IMR-90 (cell line): ENCODE data around the gene S100A1. TPM values are rescaled to one million over a fixed set of nuclear protein-coding genes. Genes with fewer than 3 reads are reported as not detected.

ENCODE experiments used
- ATAC-seq: fragments of 200-7000 bp; cut with Tn5 transposase; 2 replicates; pipeline ENCODE4 v1.9.1; 2020; ENCODE audit warnings: low read depth, mild to moderate bottlenecking, moderate library complexity
- BruUV-seq: library from RNA; stranded (reverse); fragments of 400-500 nt; replicated peaks from 2 replicates; lab custom pipeline; 2021; lab: Mats Ljungman, UMichigan
- CTCF ChIA-PET: fragments of 300-600 bp; formaldehyde crosslinking; extraction: SDS; loops from one replicate; lab custom pipeline; 2021; ENCODE audit warnings: antibody characterized with exemption; lab: Yijun Ruan, JAX
- POLR2A ChIA-PET: fragments of 300-600 bp; sonication (Branson Sonifier 250); formaldehyde crosslinking; loops from one replicate; lab custom pipeline; 2022; ENCODE audit warnings: antibody characterized with exemption; ENCODE audit not compliant: unreplicated experiment; lab: Charles Lee
- DNase-seq: peaks from one replicate; pipeline ENCODE4 v3.0.0; 2013
- H2AFZ ChIP-seq: replicated peaks from 2 replicates; pipeline ENCODE3; 2013; ENCODE audit warnings: low read length, mild to moderate bottlenecking; ENCODE audit not compliant: poor library complexity
- H2AK5ac ChIP-seq: 2 replicates; pipeline ENCODE4 v1.6.1; 2013; ENCODE audit warnings: low read depth, low read length, inconsistent platforms
- H2AK9ac ChIP-seq: replicated peaks from 2 replicates; pipeline ENCODE3; 2013; ENCODE audit warnings: mild to moderate bottlenecking, low read depth, low read length, moderate library complexity; ENCODE audit not compliant: poor library complexity
- H2BK120ac ChIP-seq: 2 replicates; pipeline ENCODE4 v1.6.1; 2013; ENCODE audit warnings: low read depth, low read length, inconsistent platforms
- H2BK15ac ChIP-seq: 3 replicates; pipeline ENCODE4 v1.6.1; 2013; ENCODE audit warnings: low read depth, low read length, inconsistent platforms
- H2BK20ac ChIP-seq: 2 replicates; pipeline ENCODE4 v1.6.1; 2013; ENCODE audit warnings: low read depth, mild to moderate bottlenecking, inconsistent platforms, low read length, moderate library complexity
- H2BK5ac ChIP-seq: 2 replicates; pipeline ENCODE4 v1.6.1; 2013; ENCODE audit warnings: mild to moderate bottlenecking, low read depth, low read length, inconsistent platforms; ENCODE audit not compliant: poor library complexity, severe bottlenecking
- H3K14ac ChIP-seq: replicated peaks from 2 replicates; pipeline ENCODE4 v1.6.1; 2013; ENCODE audit warnings: low read depth, low read length, inconsistent platforms
- H3K18ac ChIP-seq: 2 replicates; pipeline ENCODE4 v1.6.1; 2013; ENCODE audit warnings: low read depth, low read length, control low read depth
- H3K23ac ChIP-seq: 2 replicates; pipeline ENCODE4 v1.6.1; 2013; ENCODE audit warnings: low read depth, low read length, inconsistent platforms
- H3K27ac ChIP-seq: 2 replicates; pipeline ENCODE4 v1.5.1; 2013; ENCODE audit warnings: mild to moderate bottlenecking, control low read depth, low read length; ENCODE audit not compliant: insufficient read depth
- H3K27me3 ChIP-seq: 2 replicates; pipeline ENCODE4 v1.6.1; 2013; ENCODE audit warnings: low read length; ENCODE audit not compliant: control insufficient read depth, insufficient read depth
- H3K36me3 ChIP-seq: 2 replicates; pipeline ENCODE4 v1.6.1; 2013; ENCODE audit warnings: low read length, mixed read lengths; ENCODE audit not compliant: control insufficient read depth, insufficient read depth
- H3K4ac ChIP-seq: 2 replicates; pipeline ENCODE4 v1.6.1; 2013; ENCODE audit warnings: low read depth, low read length, inconsistent platforms
- H3K4me1 ChIP-seq: 2 replicates; pipeline ENCODE4 v1.6.1; 2013; ENCODE audit warnings: low read length, mixed read lengths; ENCODE audit not compliant: control insufficient read depth, insufficient read depth
- H3K4me2 ChIP-seq: 2 replicates; pipeline ENCODE4 v1.6.1; 2013; ENCODE audit warnings: low read depth, mild to moderate bottlenecking, control low read depth, low read length, moderate library complexity
- H3K4me3 ChIP-seq: 2 replicates; pipeline ENCODE4 v1.5.1; 2013; ENCODE audit warnings: low read depth, mild to moderate bottlenecking, control low read depth, low read length, moderate library complexity; ENCODE audit not compliant: insufficient read depth
- H3K56ac ChIP-seq: 2 replicates; pipeline ENCODE4 v1.6.1; 2013; ENCODE audit warnings: low read length, inconsistent platforms; ENCODE audit not compliant: insufficient read depth; ENCODE audit errors: extremely low read depth
- H3K79me1 ChIP-seq, 2 experiments: 2 replicates each; pipeline ENCODE4 v1.6.1; 2013; ENCODE audit warnings: low read length in 2 of 2, inconsistent platforms in 1 of 2, low read depth in 1 of 2
- H3K9ac ChIP-seq: 2 replicates; pipeline ENCODE4 v1.6.1; 2013; ENCODE audit warnings: low read depth, low read length, control low read depth
- H3K9me1 ChIP-seq: 2 replicates; pipeline ENCODE4 v1.6.1; 2013; ENCODE audit warnings: low read length, inconsistent platforms; ENCODE audit not compliant: insufficient read depth
- H3K9me3 ChIP-seq: 2 replicates; pipeline ENCODE4 v1.6.1; 2013; ENCODE audit warnings: low read length; ENCODE audit not compliant: control insufficient read depth, insufficient read depth
- H4K20me1 ChIP-seq: 2 replicates; pipeline ENCODE4 v1.6.1; 2013; ENCODE audit warnings: low read length, inconsistent platforms; ENCODE audit not compliant: insufficient read depth
- H4K5ac ChIP-seq: 2 replicates; pipeline ENCODE4 v1.6.1; 2013; ENCODE audit warnings: mild to moderate bottlenecking, low read depth, low read length, control low read depth
- H4K8ac ChIP-seq, 2 experiments: 2 replicates each; pipeline ENCODE4 v1.6.1; 2013; ENCODE audit warnings: low read depth in 2 of 2, low read length in 2 of 2, control low read depth in 1 of 2, inconsistent platforms in 1 of 2
- H4K91ac ChIP-seq: 2 replicates; pipeline ENCODE4 v1.6.1; 2013; ENCODE audit warnings: low read depth, low read length, inconsistent platforms; ENCODE audit not compliant: insufficient read depth
- BHLHE40 ChIP-seq: fragments of 150-350 bp; IDR thresholded peaks from 2 replicates; pipeline ENCODE4 v1.6.1; 2016; ENCODE audit warnings: mild to moderate bottlenecking, low read depth, low read length
- CEBPB ChIP-seq: IDR thresholded peaks from 2 replicates; pipeline ENCODE4 v1.6.1; 2012; ENCODE audit warnings: low read depth, low read length, improper control_type of control experiment
- CHD1 ChIP-seq: IDR thresholded peaks from 2 replicates; pipeline ENCODE4 v1.6.1; 2012; ENCODE audit warnings: low read depth, low read length, improper control_type of control experiment
- FOS ChIP-seq: fragments of 150-350 bp; IDR thresholded peaks from 2 replicates; pipeline ENCODE4 v1.6.1; 2016; ENCODE audit warnings: low read depth, low read length
- MAFK ChIP-seq: IDR thresholded peaks from 2 replicates; pipeline ENCODE4 v1.6.1; 2012; ENCODE audit warnings: low read depth, low read length, improper control_type of control experiment
- MAZ ChIP-seq: IDR thresholded peaks from 2 replicates; pipeline ENCODE4 v1.6.1; 2012; ENCODE audit warnings: low read depth, mild to moderate bottlenecking, low read length, improper control_type of control experiment, moderate library complexity, borderline replicate concordance
- MXI1 ChIP-seq: IDR thresholded peaks from 2 replicates; pipeline ENCODE4 v1.6.1; 2012; ENCODE audit warnings: low read depth, mild to moderate bottlenecking, low read length, moderate library complexity, borderline replicate concordance
- NFE2L2 ChIP-seq: fragments of 150-350 bp; IDR thresholded peaks from 2 replicates; pipeline ENCODE4 v1.6.1; 2016; ENCODE audit warnings: low read depth, mild to moderate bottlenecking, low read length
- POLR2A ChIP-seq: IDR thresholded peaks from 2 replicates; pipeline ENCODE4 v1.6.1; 2012; ENCODE audit warnings: mild to moderate bottlenecking, low read depth, low read length
- RAD21 ChIP-seq: IDR thresholded peaks from 2 replicates; pipeline ENCODE4 v1.6.1; 2012; ENCODE audit warnings: low read length, improper control_type of control experiment
- RCOR1 ChIP-seq: IDR thresholded peaks from 2 replicates; pipeline ENCODE4 v1.6.1; 2012; ENCODE audit warnings: mild to moderate bottlenecking, low read length, improper control_type of control experiment; ENCODE audit not compliant: insufficient replicate concordance
- RFX5 ChIP-seq: IDR thresholded peaks from 2 replicates; pipeline ENCODE4 v1.8.0; 2012; ENCODE audit warnings: low read depth, mild to moderate bottlenecking, low read length, moderate library complexity
- SMC3 ChIP-seq: fragments of 150-350 bp; IDR thresholded peaks from 2 replicates; pipeline ENCODE4 v1.6.1; 2016; ENCODE audit warnings: low read depth, mild to moderate bottlenecking, antibody characterized with exemption, low read length, moderate library complexity
- WGBS, 2 experiments: methylation state at CpG; one replicate each; pipeline versions ENCODE4 v1.1.5 to v1.1.7; 2013; ENCODE audit warnings: missing lambda C conversion rate in 2 of 2; ENCODE audit not compliant: insufficient read length in 1 of 2; ENCODE audit errors: extremely low coverage in 2 of 2; 5-methylcytosine and 5-hydroxymethylcytosine counted together
- dilution Hi-C: fragments of 300-500 bp; cut with HindIII; formaldehyde crosslinking; loops from one replicate; pipeline ENCODE4 v1.14.3; 2018; ENCODE audit warnings: low sequenced_read_pairs; ENCODE audit not compliant: unreplicated experiment
- in situ Hi-C: fragments of 300-500 bp; cut with MboI; formaldehyde crosslinking; loops from 3 replicates; pipeline ENCODE4 v1.14.3; 2019; ENCODE audit warnings: low sequenced_read_pairs, inconsistent platforms, mixed read lengths
- intact Hi-C: fragments of 100-400 bp; cut with micrococcal nuclease; formaldehyde crosslinking; loops from 2 replicates; pipeline ENCODE4 v1.10.0; 2022
- polyA plus RNA-seq, 3 experiments: library from polyadenylated mRNA; depleted of rRNA; stranded (reverse); fragments of >200 nt; gene quantifications; 2 replicates each; pipeline ENCODE4 v1.2.3, GENCODE V29; 2012; ENCODE audit warnings: low replicate concordance in 1 of 3
- total RNA-seq: library from RNA; depleted of rRNA; stranded (reverse); fragments of >200 nt; gene quantifications from 2 replicates; pipeline ENCODE4 v1.2.3, GENCODE V29; 2012
- TF ChIP-seq, protein P1 (sequence below): fragments of 150-350 bp; IDR thresholded peaks from 2 replicates; pipeline ENCODE4 v1.6.1; 2016; ENCODE audit warnings: low read depth, mild to moderate bottlenecking, low read length, moderate library complexity, borderline replicate concordance
- TF ChIP-seq, protein P2 (sequence below): fragments of 150-350 bp; IDR thresholded peaks from 2 replicates; pipeline ENCODE4 v1.6.1; 2017; ENCODE audit warnings: mild to moderate bottlenecking, antibody characterized with exemption, low read length, low read depth

The S100A1 gene
- total and polyA plus RNA-seq, 2 of the 4 experiments (the other 2 are of a cell fraction), result 0.18 to 0.29 TPM

DNA sequence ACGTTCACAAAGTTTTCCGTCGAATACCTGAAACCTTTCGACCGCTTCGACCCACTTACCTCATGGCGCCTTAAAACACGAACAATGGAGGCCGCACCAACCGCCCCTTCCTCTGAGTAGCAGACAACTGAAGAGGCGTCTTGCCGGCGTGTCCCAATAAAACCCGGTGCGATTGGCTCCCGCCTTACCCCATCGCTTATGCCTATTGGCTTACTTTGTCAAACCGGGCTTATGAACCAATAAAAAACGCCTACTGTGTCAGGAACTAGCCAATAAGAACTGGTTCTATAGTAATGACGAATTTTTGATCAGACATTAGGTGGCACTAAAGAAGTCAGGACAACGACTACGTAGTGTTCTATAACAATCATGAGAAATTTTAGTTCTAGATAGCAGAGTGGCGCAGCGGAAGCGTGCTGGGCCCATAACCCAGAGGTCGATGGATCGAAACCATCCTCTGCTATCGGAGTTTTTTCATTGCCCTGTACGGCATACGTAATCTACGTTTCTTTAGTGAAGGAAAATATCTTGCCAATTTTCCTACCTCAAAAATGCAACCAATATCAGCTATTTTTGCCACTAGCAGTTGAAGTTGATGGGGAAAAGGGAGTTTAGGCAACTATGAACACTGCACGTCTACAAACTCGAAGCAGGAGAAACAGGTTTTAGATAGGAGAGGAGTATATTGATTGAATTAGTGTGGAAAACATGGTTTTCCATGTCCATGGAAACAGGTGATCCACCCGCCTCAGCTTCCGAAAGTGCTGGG lies 42.8 kb downstream of the S100A1 start, which contains the start of gene ILF2:
Gene ILF2, minus strand, starts transcription at position 135 of the 769 bp plus-strand sequence. Its CDS starts 71 bp downstream, at position 64.
- DNase-seq (peak; percentile 100), ATAC-seq (peak; percentile 93)
- H3K4me1 ChIP-seq, result peaks cover 1% of the 10 kb centered on the region; the same call in 1 of the 2 replicates
- H2AFZ ChIP-seq, result peak within 1 kb of the TSS; percentile 90
- peak within 1 kb of the TSS; percentile 89 for H3K56ac ChIP-seq
- WGBS, 2 experiments, result 0% methylated on average over 12 of the region's 35 CpGs; no CpG with 5 or more reads in 1 of the 2 experiments
- H3K79me1 ChIP-seq, result peaks cover 12 to 21% of the 10 kb centered on the region in 2 experiments; a peak in 1 of 4 replicates
- H2BK5ac ChIP-seq, result peak within 1 kb of the TSS; percentile 52
- in situ Hi-C loops (loop anchor here (10.0 kb wide), 1 partner anchor 304 kb away; the partner anchor contains the start of gene JTB), intact Hi-C loops (loop anchor here (2.0 to 5.0 kb wide), 4 partner anchors 98 to 736 kb away; partner anchors contain the start of gene IL6R), dilution Hi-C loops (no loop called here)
- H3K4me2 ChIP-seq, result peak within 1 kb of the TSS; percentile 88
- peak within 1 kb of the TSS; percentile 13; the same call in 1 of the 2 replicates for H2BK120ac ChIP-seq
- H2AK9ac ChIP-seq, result peak within 1 kb of the TSS; percentile 99
- ChIA-PET POLR2A (no interaction called here), CTCF (no interaction called here)
- H3K9ac ChIP-seq, result peak within 1 kb of the TSS; percentile 83
- no peaks in the 10 kb centered on the region for H3K27me3 ChIP-seq
- no peaks in the 10 kb centered on the region for H3K9me1 ChIP-seq
- H3K9me3 ChIP-seq, result no peaks in the 10 kb centered on the region
- BruUV-seq, result no TSS peak
- no peak within 1 kb of the TSS for H2BK15ac ChIP-seq
- H3K4me3 ChIP-seq, result peak within 1 kb of the TSS; percentile 65
- peak within 1 kb of the TSS; percentile 41 for H4K5ac ChIP-seq
- H3K36me3 ChIP-seq, result peaks cover 25% of the 10 kb centered on the region
- no peak within 1 kb of the TSS for H2BK20ac ChIP-seq
- H3K14ac ChIP-seq, result peak within 1 kb of the TSS; percentile 93
- peaks cover 11% of the 10 kb centered on the region; the same call in 1 of the 2 replicates for H4K20me1 ChIP-seq
- peak within 1 kb of the TSS; percentile 87 for H3K4ac ChIP-seq
- H3K18ac ChIP-seq, result peak within 1 kb of the TSS; percentile 11; the same call in 1 of the 2 replicates
- H4K8ac ChIP-seq, result peak within 1 kb of the TSS; percentile 43 to 92
- H4K91ac ChIP-seq, result peak within 1 kb of the TSS; percentile 86
- H3K27ac ChIP-seq, result peak within 1 kb of the TSS; percentile 61
- H3K23ac ChIP-seq, result peak within 1 kb of the TSS; percentile 71
- peak within 1 kb of the TSS; percentile 91 for H2AK5ac ChIP-seq
- TF ChIP-seq RFX5, result peak; percentile 87
- TF ChIP-seq RAD21, result no peak
- 0 out of 2 replicates have a peak, but pooled peaks have one; percentile 63 for TF ChIP-seq MAZ
- TF ChIP-seq MXI1, result peak; percentile 57; the same call in 1 of the 2 replicates
- peak; percentile 97 for TF ChIP-seq POLR2A
- TF ChIP-seq SMC3, result no peak
- no peak for TF ChIP-seq NFE2L2
- TF ChIP-seq BHLHE40, result no peak
- TF ChIP-seq CEBPB, result no peak
- TF ChIP-seq, protein P1, sequence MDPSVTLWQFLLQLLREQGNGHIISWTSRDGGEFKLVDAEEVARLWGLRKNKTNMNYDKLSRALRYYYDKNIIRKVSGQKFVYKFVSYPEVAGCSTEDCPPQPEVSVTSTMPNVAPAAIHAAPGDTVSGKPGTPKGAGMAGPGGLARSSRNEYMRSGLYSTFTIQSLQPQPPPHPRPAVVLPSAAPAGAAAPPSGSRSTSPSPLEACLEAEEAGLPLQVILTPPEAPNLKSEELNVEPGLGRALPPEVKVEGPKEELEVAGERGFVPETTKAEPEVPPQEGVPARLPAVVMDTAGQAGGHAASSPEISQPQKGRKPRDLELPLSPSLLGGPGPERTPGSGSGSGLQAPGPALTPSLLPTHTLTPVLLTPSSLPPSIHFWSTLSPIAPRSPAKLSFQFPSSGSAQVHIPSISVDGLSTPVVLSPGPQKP, result no peak
- no peak for TF ChIP-seq MAFK
- peak; percentile 97 for TF ChIP-seq FOS
- TF ChIP-seq RCOR1, result no peak
- TF ChIP-seq, protein P2, sequence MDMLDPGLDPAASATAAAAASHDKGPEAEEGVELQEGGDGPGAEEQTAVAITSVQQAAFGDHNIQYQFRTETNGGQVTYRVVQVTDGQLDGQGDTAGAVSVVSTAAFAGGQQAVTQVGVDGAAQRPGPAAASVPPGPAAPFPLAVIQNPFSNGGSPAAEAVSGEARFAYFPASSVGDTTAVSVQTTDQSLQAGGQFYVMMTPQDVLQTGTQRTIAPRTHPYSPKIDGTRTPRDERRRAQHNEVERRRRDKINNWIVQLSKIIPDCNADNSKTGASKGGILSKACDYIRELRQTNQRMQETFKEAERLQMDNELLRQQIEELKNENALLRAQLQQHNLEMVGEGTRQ, result no peak
- peak; percentile 91; the same call in 1 of the 2 replicates for TF ChIP-seq CHD1
